Fibroblast of the aortic adventitia (primary cell): ENCODE measurements around the gene HS3ST6. TPM values are rescaled to one million over a fixed set of nuclear protein-coding genes. Genes with fewer than 3 reads are reported as not detected.

Experiments
- DNase-seq: peaks from one replicate; pipeline ENCODE4 v3.0.0-alpha.2; 2010; ENCODE audit warnings: low read depth
- H3K4me3 ChIP-seq: 2 replicates; pipeline ENCODE4 v1.5.1; 2011; ENCODE audit warnings: low read depth, mild to moderate bottlenecking, control low read depth, low read length, moderate library complexity
- CTCF ChIP-seq: IDR thresholded peaks from 2 replicates; pipeline ENCODE4 v1.5.1; 2011; ENCODE audit warnings: mild to moderate bottlenecking, low read length, control low read depth, inconsistent platforms; ENCODE audit not compliant: insufficient read depth
- total RNA-seq: library from RNA; depleted of rRNA; stranded (reverse); fragments of >200 nt; gene quantifications from 2 replicates; pipeline ENCODE4 v1.2.3, GENCODE V29; 2012; ENCODE audit warnings: low replicate concordance

The HS3ST6 gene
- total RNA-seq, 1 donor = not detected

DNA sequence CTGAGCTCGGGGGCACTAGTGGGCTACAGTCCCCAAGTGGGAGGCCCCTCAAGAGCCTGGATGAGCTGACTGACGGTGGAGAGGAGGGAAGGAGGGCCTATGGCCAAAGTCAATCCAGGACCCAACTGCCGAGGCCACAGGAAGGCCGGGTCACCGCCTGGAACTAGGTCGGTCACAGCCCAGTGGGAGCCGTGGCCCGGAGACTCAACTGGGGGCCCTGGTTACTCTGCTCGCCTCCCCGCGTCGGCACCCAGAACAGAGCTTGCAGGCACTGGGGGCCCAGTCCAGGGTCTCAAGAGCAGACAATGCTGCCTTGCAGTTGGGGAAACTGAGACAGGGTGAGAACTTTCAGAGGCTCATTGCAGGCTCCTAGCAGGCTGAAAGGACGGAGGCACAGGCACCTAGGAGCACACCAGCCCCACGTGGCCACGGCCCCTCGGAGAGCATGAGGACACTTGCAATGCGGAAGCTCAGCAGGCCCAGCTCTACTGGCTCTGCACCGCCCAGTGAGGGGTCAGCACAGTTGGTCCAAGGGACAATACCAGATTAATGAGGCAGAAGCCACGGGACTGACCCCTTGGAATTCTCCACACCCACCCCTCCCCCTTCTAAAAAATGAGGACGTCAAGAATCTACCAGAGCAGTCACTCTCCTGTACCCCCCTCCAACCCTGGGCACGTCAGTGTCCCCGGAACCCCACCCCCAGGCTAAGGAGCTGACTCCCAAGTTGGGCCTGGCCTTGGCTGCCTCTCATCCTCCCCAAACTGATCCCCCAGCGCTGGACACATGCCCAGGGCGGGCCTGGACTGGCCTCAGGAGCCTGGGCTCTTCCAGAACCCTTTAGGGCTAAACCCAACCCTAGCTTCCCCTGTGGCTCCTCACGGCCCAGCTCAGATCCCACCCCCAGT is 2.2 kb downstream of the HS3ST6 start:
- TF ChIP-seq CTCF = no peak

GRCh38 chr16:1914988-1915387 is 3.2 kb downstream of the HS3ST6 start:
- no peak overlapping the region for H3K4me3 ChIP-seq
- DNase-seq = no peak
- no peak for TF ChIP-seq CTCF

More for the DNA sequence above, 2.2 kb downstream of the HS3ST6 start:
- no peak overlapping the region for H3K4me3 ChIP-seq
- DNase-seq = no peak

DNA sequence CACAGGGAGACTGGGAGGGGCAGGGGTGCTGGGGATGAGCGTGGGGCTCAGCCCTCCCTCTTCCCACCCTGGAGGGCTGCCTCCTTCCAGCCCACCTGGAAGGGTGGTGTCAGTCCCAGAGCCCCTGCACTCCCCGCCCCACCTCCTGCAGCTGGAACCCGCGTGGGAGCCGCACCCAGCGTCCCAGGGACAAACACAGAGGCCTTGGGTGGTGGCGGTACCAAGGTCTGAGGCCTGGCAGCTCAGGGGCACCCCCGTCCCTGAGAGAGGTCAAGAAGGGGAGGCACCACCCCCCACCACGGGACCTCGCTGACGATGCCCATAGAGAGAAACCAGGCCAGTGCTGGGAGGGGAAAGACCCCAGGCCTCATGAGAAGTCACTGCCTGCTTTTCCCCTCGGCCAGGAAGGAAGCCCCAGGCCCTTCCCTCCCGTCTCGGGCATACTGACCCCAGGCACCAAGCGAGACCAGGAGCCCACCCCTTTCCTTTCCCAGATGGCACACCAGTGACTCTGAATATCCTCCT is 4.1 kb downstream of the HS3ST6 start:
- H3K4me3 ChIP-seq = no peak overlapping the region
- no peak for DNase-seq
- TF ChIP-seq CTCF = no peak

DNA sequence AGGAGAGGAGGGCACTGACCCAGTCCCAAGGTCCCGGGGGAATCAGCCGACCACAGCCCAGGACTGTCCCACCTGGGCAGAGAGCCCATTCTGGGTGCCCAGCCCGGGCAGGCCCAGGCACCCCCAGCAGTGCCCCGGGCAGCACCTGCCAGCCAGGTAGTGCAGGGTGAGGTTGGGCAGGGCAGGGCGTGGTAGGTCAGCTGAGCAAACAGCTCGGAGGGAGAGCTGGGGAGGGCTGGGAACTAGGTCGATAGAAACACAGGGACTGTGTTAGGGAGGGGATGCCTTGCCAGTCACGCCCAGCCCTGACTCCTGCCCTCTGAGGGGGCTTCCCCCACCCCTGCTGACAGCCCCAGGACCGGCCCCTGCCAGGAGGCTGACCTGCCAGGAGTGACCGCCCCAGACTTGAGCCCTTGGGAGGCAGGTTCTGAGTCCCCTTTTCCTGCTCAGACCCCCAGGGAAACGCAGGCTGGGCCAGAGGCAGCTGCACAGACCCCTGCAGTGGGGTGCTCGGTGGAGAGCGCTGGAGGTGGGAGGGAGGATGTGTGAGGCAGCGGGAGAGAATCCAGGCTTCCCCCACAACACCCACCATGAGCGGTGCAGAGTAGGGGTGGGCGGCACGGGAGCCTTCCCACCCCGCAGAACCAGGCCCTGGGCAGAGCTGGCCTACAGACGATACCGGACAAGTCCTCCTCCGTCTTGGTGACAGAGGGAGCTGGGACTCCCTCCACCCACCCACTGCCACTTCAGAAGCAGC is 4.7 kb downstream of the HS3ST6 start:
- no peak overlapping the region for H3K4me3 ChIP-seq
- DNase-seq = no peak
- TF ChIP-seq CTCF = no peak

DNA sequence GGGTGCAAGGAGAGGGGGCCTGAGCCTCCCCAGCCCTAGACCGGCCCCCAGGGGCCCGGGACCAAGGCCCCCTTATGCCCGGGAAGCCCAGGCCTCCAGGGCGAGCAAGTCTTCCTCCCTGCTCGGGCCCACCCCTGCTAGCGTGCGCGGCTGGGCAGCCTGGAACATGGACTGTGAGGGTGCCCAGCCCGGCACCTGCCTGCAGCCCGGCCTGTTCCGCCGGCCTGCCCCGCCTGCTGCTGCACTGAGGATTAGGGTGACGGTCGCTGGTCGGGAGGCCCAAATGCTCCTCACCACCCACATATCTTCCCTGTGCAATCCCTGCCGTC is 6.0 kb downstream of the HS3ST6 start:
- no peak for TF ChIP-seq CTCF
- DNase-seq = no peak
- no peak overlapping the region for H3K4me3 ChIP-seq

- no peak for TF ChIP-seq CTCF
- DNase-seq = no peak
- H3K4me3 ChIP-seq = no peak overlapping the region
Measured at GRCh38 chr16:1911467-1912214, 6.6 kb downstream of the HS3ST6 start.
